HCT116 (cell line): ENCODE data around the gene MAPK4.
A peak's percentile ranks its signal among the peaks of the same experiment; 100 is the strongest.

ENCODE experiments used
- CEBPB ChIP-seq: IDR thresholded peaks from 2 replicates; pipeline ENCODE4 v1.6.1; 2012; ENCODE audit warnings: low read depth
- CTCF ChIP-seq, 3 experiments: fragments of 200-600 bp in 1 of 3; sonication (generic) in 1 of 3; IDR thresholded peaks in 2 of 3; conservative IDR thresholded peaks in 1 of 3; 2 replicates each; pipeline ENCODE4 v1.5.1; 2012 to 2017; ENCODE audit warnings: low read depth in 2 of 3, low read length in 2 of 3, antibody characterized with exemption in 1 of 3, borderline replicate concordance in 1 of 3, control low read depth in 1 of 3, mild to moderate bottlenecking in 1 of 3, mixed read lengths in 1 of 3, mixed run types in 1 of 3, moderate library complexity in 1 of 3; ENCODE audit not compliant: insufficient read depth in 1 of 3
- ELF1 ChIP-seq: IDR thresholded peaks from 2 replicates; pipeline ENCODE4 v1.6.1; 2012; ENCODE audit warnings: low read depth, borderline replicate concordance
- EZH2 ChIP-seq: fragments of 200-600 bp; sonication (generic); IDR thresholded peaks from 2 replicates; pipeline ENCODE4 v1.6.1; 2017; ENCODE audit warnings: antibody characterized with exemption, mixed run types
- FOSL1 ChIP-seq: IDR thresholded peaks from 2 replicates; pipeline ENCODE4 v1.6.1; 2012; ENCODE audit warnings: low read depth
- POLR2A ChIP-seq: IDR thresholded peaks from 2 replicates; pipeline ENCODE4 v1.7.0; 2011; ENCODE audit warnings: borderline replicate concordance; ENCODE audit not compliant: insufficient read depth, insufficient read length; ENCODE audit errors: extremely low read depth
- POLR2AphosphoS5 ChIP-seq: IDR thresholded peaks from 2 replicates; pipeline ENCODE4 v1.6.1; 2011; ENCODE audit warnings: mild to moderate bottlenecking, low read depth, low read length, moderate library complexity
- YY1 ChIP-seq: IDR thresholded peaks from 2 replicates; pipeline ENCODE4 v1.6.1; 2011; ENCODE audit warnings: low read length, low read depth, moderate library complexity, mild to moderate bottlenecking; ENCODE audit not compliant: insufficient replicate concordance; ENCODE audit errors: extremely low read depth
- TF ChIP-seq, protein P1 (sequence below): IDR thresholded peaks from 2 replicates; pipeline ENCODE4 v1.6.1; 2012; ENCODE audit warnings: low read depth

GRCh38 chr18:50722311-50722710 lies 162.4 kb downstream of the MAPK4 start:
- TF ChIP-seq CTCF (IDR thresholded peaks at IDR 0.05 in 2 of 3, conservative IDR thresholded peaks at IDR 0.05 in 1 of 3; ENCODE audit: borderline replicate concordance in 1 of 3, insufficient read depth in 1 of 3, low read depth in 2 of 3, low read length in 2 of 3): peak in 1 of 3 experiments; percentile 11; a peak in 1 of 6 replicates
- TF ChIP-seq FOSL1: no peak
- TF ChIP-seq POLR2A: no peak
- TF ChIP-seq POLR2AphosphoS5: no peak
- no peak for TF ChIP-seq ELF1
- TF ChIP-seq CEBPB: no peak
- TF ChIP-seq, protein P1, sequence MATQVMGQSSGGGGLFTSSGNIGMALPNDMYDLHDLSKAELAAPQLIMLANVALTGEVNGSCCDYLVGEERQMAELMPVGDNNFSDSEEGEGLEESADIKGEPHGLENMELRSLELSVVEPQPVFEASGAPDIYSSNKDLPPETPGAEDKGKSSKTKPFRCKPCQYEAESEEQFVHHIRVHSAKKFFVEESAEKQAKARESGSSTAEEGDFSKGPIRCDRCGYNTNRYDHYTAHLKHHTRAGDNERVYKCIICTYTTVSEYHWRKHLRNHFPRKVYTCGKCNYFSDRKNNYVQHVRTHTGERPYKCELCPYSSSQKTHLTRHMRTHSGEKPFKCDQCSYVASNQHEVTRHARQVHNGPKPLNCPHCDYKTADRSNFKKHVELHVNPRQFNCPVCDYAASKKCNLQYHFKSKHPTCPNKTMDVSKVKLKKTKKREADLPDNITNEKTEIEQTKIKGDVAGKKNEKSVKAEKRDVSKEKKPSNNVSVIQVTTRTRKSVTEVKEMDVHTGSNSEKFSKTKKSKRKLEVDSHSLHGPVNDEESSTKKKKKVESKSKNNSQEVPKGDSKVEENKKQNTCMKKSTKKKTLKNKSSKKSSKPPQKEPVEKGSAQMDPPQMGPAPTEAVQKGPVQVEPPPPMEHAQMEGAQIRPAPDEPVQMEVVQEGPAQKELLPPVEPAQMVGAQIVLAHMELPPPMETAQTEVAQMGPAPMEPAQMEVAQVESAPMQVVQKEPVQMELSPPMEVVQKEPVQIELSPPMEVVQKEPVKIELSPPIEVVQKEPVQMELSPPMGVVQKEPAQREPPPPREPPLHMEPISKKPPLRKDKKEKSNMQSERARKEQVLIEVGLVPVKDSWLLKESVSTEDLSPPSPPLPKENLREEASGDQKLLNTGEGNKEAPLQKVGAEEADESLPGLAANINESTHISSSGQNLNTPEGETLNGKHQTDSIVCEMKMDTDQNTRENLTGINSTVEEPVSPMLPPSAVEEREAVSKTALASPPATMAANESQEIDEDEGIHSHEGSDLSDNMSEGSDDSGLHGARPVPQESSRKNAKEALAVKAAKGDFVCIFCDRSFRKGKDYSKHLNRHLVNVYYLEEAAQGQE: no peak
- no peak for TF ChIP-seq YY1
- TF ChIP-seq EZH2: no peak
